Mononuclear cell (primary cell): ENCODE data around the gene RNF123. TPM values are rescaled to one million over a fixed set of nuclear protein-coding genes. Genes with fewer than 3 reads are reported as not detected.

ENCODE experiments used
- H3K27me3 ChIP-seq: 2 replicates; pipeline ENCODE4 v1.6.0; 2011; ENCODE audit warnings: low read length, control low read depth; ENCODE audit not compliant: insufficient read depth
- H3K4me1 ChIP-seq: 2 replicates; pipeline ENCODE4 v1.5.1; 2011; ENCODE audit warnings: mild to moderate bottlenecking, low read length, control low read depth; ENCODE audit not compliant: insufficient read depth
- H3K4me3 ChIP-seq: 2 replicates; pipeline ENCODE4 v1.5.1; 2011; ENCODE audit warnings: mild to moderate bottlenecking, low read length, moderate library complexity
- H3K9me3 ChIP-seq: 2 replicates; pipeline ENCODE4 v1.5.1; 2011; ENCODE audit warnings: low read depth, mild to moderate bottlenecking, control low read depth, low read length
- total RNA-seq: library from RNA; depleted of rRNA; stranded (reverse); fragments of >200 nt; gene quantifications from one replicate; pipeline ENCODE4 v1.2.3, GENCODE V29; 2012

RNF123 gene
- total RNA-seq = 6.2 TPM

DNA sequence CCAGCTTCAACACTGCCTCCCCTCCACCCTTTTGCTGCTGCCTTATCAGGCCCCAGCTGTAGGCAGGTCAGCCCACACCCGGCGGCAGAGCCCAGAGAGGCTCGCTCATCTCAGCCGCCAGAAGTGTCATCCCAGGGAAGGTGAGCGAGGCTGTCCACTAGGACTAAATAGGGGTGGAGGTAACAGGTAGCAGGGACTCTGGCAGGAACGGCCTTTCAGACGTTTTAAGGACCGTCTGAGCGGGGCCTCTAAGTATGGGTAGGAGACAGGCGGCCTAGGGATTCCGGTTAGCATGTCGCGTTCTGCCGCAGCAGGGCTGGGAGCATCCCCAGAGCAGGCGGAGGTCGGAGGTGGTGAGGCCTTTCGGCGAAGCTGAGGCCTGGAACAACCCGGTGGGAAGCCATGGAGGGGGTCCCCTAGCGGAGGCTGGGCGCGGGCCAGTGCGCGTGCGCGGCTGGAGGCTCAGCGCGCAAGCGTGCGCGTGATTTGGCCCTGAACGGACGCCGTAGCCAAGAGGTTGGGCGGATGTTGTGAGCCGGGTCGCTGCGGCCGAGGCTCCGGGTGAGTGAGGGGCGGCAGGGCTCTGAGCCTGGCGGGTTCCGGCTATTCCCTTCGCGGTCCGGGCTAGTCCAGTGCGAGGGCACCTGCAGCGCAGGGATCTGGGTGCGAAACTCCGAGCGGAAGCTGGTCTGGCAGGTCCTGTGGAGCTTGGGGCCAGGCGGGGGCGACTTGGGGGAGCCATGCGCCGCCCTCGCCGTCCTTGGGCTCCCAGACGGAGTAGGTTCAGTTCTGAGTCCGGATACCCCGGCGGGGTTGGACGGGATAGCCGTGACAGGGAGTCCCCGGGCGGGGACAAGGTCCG, at the start of gene RNF123, which contains the start of gene MST1:
RNF123 (plus strand) TSS at position 512 of the 862 bp plus-strand sequence. CDS start 1,609 bp downstream, outside the sequence.
MST1 (minus strand) TSS at position 429 of the 862 bp plus-strand sequence. CDS start 783 bp downstream, outside the sequence.
- peaks cover 34% of the 10 kb centered on the region for H3K4me1 ChIP-seq

DNA sequence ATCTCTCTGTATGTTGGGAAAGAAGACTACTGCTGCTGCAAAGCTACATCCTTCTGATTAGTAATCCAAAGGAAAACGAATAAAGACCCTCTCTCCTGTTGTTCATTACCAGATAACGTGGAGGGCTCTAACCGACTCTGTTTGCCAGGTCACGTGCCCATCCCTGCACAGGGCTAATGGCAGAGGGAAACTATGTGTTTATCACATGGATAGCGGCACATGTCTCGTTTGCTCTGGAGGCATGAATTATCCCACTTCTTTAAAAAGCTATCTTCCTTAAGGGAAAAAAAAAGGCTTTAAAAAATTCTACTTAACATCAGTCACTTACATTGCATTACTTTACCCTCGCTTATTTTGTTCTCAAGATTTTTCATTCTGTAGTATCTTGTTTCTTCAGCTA, 48.1 kb upstream of the RNF123 start:
- Histone ChIP-seq H3K9me3 (no peaks in the 10 kb centered on the region), H3K4me3 (no peak overlapping the region), H3K27me3 (no peaks in the 10 kb centered on the region), H3K4me1 (no peaks in the 10 kb centered on the region)

More for the DNA sequence above, at the start of gene RNF123, which contains the start of gene MST1:
- Histone ChIP-seq H3K9me3 (no peaks in the 10 kb centered on the region), H3K4me3 (peak within 1 kb of the TSS; percentile 95), H3K27me3 (no peaks in the 10 kb centered on the region)

DNA sequence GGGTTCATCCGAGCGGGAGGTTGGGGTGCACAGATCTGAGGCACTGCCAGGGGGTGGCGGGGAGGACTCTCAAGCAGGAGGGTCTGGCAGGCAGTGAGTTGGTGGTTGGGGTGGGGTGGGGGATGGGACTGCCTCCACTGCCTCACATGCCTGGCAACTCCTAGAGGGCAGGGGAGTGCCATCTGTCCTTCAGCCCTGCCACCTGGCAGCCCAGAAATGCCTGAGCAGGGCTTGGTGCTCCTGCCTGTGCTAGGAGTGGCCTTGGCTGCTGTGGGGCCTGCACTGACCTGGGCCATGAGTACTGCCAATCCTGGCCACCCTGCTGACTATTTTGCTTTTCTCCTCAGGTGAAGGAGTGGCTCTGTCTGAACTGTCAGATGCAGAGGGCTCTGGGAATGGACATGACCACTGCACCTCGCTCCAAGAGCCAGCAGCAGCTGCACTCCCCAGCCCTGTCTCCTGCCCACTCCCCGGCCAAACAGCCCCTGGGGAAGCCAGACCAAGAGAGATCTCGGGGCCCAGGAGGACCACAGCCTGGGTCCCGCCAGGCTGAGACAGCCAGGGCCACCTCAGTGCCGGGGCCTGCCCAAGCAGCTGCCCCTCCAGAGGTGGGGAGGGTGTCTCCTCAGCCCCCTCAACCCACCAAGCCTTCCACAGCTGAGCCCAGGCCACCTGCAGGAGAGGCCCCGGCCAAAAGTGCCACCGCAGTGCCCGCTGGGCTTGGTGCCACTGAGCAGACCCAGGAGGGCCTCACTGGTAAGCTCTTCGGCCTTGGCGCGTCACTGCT, 47.2 kb upstream of the RNF123 start:
- Histone ChIP-seq H3K4me3 (no peak overlapping the region), H3K4me1 (no peaks in the 10 kb centered on the region), H3K27me3 (no peaks in the 10 kb centered on the region), H3K9me3 (no peaks in the 10 kb centered on the region)

DNA sequence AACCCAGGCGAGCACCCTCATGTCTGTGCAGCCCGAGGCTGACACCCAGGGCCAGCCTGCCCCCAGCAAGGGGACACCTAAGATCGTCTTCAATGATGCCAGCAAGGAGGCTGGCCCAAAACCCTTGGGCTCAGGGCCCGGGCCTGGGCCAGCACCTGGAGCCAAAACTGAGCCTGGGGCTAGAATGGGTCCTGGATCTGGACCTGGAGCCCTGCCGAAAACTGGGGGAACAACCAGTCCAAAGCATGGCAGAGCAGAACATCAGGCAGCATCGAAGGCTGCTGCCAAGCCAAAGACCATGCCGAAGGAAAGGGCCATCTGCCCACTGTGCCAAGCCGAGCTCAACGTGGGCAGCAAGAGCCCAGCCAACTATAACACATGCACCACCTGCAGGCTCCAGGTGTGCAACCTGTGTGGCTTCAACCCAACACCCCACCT, 46.6 kb upstream of the RNF123 start:
- H3K4me3 ChIP-seq = no peak overlapping the region
- no peaks in the 10 kb centered on the region for H3K4me1 ChIP-seq
- no peaks in the 10 kb centered on the region for H3K27me3 ChIP-seq
- H3K9me3 ChIP-seq = no peaks in the 10 kb centered on the region

DNA sequence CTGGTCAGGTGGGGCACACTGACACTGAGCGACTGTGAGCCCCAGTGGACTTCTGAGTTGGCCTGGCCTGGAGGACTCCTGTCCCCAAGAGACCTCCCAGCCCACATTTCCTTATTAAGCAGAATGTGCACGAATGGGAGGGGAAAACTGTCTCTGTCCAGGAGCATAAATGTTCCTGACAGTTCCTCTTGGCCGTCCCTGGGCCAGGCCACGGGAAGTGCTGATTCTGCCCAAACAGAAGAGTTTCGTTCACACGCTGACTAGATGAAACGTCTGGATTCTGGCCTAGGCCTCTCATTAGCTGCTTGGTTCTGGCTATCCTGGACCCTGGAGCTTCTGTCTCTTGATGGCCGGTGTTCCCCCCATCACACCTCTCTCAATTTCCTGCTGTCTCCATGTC, 44.7 kb upstream of the RNF123 start:
- Histone ChIP-seq H3K4me1 (no peaks in the 10 kb centered on the region), H3K27me3 (no peaks in the 10 kb centered on the region), H3K9me3 (no peaks in the 10 kb centered on the region), H3K4me3 (no peak overlapping the region)

DNA sequence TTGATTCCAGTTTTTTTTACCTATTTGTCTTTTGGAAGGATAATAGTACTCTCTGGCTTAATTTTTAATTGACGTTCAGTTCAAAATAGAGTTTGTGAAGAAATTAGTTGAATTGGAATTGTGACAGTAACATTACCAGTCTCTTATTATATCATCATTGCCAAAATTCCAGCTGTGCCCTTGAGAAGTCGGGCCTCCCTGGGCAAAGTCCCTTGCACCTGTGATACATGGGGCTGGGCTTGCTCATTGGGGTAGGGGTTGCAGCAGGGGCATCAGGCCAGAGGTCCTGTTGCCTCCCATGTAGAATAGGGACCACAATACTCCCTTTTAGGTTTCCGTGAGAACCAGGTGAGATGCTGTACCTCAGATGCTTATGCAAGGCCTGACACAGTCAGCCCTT, 43.1 kb upstream of the RNF123 start:
- no peaks in the 10 kb centered on the region for H3K9me3 ChIP-seq
- H3K4me3 ChIP-seq = no peak overlapping the region
- H3K27me3 ChIP-seq = no peaks in the 10 kb centered on the region
- no peaks in the 10 kb centered on the region for H3K4me1 ChIP-seq

DNA sequence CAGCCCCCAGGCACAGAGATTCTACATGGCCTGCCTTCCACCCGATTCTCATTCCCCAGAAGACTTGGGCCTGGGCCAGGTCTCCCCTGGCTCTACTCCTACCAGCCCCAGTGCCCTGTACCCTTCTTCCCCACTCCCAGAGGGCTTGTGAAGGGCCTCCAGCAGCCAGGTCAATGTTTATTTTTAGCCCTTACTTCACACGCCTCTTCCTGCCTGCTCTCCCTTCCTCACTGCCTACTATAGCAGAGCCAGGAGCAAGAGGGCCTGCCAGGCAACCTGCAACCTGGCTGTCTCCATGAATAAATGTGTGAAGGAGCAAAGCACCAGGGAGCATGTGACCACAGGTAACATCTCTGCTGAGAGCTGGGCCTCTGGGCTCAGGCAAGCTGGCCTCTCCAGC, 41.6 kb upstream of the RNF123 start:
- Histone ChIP-seq H3K4me1 (no peaks in the 10 kb centered on the region), H3K9me3 (no peaks in the 10 kb centered on the region)

DNA sequence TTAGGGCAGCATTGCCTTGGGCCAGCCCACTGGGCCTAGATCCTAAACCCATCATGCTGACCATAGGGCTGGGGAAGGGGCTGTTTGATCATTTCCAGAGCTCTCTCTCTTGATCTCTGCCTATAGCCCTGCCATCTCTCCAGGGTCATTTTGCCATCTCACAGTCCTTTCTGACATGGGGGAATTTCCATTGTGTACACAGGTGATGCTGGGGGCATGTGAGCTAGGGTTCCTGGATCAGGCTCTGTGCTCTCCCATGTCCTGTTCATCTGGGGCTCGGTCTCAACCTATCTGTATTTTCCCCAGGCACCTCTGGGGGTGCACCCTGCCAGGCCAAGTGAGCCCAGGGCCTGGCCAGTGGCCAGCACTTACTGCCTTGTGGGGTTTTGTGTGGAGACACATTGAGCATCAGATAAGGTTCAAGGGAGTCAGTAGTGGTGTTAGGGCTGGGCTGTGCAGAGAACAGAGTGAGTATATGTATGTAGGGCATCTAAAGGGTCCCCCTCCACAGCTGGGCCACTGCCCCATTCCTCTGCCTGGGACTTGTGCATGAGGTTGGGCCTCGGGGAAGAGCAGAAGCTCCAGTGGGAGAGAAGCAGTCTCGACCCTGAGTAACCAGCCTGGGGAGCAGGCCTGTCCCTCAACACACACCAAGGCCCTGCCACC, 40.9 kb upstream of the RNF123 start:
- Histone ChIP-seq H3K27me3 (no peaks in the 10 kb centered on the region), H3K9me3 (no peaks in the 10 kb centered on the region), H3K4me1 (no peaks in the 10 kb centered on the region), H3K4me3 (no peak overlapping the region)

More for the DNA sequence above, 41.6 kb upstream of the RNF123 start:
- Histone ChIP-seq H3K4me3 (no peak overlapping the region), H3K27me3 (no peaks in the 10 kb centered on the region)

DNA sequence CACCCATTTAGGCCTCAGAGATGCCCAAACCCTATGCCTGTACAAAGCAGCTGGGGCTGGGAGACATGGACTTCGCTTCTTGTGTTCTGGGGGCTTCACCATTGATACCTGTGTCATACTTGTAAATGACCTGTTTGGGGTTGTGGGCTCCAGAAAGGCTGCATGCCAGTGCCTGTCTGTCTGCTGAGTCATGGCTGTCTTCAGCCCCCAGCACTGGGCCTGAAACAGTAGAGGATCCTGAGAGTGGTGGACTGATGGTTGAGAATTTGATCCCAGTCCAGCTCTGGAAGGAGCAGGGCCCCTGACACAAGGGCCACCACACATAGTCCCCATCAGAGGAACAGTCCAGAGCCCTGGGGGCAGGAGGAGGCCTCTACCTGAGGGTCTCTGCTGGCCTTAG, 39.8 kb upstream of the RNF123 start:
- Histone ChIP-seq H3K27me3 (no peaks in the 10 kb centered on the region), H3K9me3 (no peaks in the 10 kb centered on the region), H3K4me3 (no peak overlapping the region), H3K4me1 (no peaks in the 10 kb centered on the region)

DNA sequence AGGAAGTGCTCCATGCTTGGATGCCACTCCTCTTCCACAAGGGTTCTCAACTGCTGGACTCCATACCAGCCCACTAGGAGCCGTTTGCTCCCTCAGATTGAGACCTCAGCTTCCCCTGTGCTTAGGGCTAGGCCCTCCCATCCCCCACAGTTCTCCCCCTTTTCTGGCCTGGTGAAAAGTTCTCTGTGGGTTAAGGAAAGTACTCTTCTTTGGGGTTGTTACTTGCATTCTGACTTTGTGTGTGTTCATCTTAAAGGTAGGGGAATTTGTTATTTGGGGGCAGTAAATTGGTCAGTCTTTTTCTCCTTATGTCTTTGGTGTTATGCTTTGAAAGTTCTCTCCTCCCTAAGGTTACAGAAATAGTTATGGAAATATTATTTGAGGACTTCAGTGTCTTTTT, 39.2 kb upstream of the RNF123 start:
- H3K9me3 ChIP-seq = no peaks in the 10 kb centered on the region
- H3K27me3 ChIP-seq = no peaks in the 10 kb centered on the region
- no peaks in the 10 kb centered on the region for H3K4me1 ChIP-seq
- no peak overlapping the region for H3K4me3 ChIP-seq

DNA sequence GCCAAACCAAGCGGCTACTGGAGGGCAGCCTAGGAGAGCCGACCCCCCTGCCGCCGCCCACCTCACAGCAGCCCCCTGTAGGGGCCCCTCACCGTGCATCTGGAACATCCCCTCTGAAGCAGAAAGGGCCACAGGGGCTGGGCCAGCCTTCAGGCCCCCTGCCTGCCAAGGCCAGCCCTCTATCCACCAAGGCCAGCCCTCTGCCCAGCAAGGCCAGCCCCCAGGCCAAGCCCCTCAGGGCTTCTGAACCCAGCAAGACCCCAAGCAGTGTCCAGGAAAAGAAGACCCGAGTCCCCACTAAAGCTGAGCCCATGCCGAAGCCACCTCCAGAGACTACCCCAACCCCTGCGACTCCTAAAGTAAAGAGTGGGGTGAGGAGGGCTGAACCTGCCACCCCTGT, 38.7 kb upstream of the RNF123 start:
- no peaks in the 10 kb centered on the region for H3K4me1 ChIP-seq
- H3K4me3 ChIP-seq = no peak overlapping the region

DNA sequence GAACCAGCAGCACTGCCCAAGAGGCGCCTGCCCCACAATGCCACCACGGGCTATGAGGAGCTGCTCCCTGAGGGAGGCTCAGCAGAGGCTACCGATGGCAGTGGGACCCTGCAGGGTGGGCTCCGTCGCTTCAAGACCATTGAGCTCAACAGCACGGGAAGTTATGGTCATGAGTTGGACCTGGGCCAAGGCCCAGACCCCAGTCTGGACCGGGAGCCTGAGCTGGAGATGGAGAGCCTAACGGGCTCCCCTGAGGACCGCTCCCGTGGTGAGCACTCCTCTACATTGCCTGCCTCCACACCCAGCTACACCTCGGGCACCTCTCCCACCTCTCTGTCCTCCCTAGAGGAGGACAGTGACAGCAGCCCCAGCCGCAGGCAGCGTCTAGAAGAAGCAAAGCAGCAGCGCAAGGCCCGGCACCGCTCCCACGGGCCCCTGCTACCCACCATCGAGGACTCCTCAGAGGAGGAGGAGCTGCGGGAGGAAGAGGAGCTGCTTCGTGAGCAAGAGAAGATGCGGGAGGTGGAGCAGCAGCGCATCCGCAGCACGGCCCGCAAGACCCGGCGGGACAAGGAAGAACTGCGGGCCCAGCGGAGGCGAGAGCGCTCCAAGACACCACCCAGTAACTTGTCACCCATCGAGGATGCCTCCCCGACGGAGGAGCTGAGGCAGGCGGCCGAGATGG, 37.0 kb upstream of the RNF123 start:
- no peaks in the 10 kb centered on the region for H3K27me3 ChIP-seq
- no peaks in the 10 kb centered on the region for H3K4me1 ChIP-seq
- no peaks in the 10 kb centered on the region for H3K9me3 ChIP-seq
- no peak overlapping the region for H3K4me3 ChIP-seq

More for the DNA sequence above, 38.7 kb upstream of the RNF123 start:
- H3K27me3 ChIP-seq = no peaks in the 10 kb centered on the region
- H3K9me3 ChIP-seq = no peaks in the 10 kb centered on the region

DNA sequence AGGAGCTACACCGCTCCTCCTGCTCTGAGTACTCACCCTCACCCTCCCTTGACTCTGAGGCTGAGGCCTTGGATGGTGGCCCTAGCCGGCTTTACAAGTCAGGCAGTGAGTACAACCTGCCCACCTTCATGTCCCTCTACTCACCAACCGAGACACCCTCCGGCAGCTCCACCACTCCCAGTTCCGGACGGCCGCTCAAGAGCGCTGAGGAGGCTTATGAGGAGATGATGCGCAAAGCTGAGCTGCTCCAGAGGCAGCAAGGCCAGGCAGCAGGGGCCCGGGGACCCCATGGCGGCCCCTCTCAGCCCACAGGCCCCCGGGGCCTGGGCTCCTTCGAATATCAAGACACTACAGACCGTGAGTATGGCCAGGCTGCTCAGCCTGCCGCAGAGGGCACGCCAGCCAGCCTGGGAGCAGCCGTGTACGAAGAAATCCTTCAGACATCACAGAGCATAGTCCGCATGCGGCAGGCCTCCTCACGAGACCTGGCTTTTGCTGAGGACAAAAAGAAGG, 36.4 kb upstream of the RNF123 start:
- Histone ChIP-seq H3K27me3 (no peaks in the 10 kb centered on the region), H3K4me1 (no peaks in the 10 kb centered on the region), H3K9me3 (no peaks in the 10 kb centered on the region), H3K4me3 (no peak overlapping the region)

DNA sequence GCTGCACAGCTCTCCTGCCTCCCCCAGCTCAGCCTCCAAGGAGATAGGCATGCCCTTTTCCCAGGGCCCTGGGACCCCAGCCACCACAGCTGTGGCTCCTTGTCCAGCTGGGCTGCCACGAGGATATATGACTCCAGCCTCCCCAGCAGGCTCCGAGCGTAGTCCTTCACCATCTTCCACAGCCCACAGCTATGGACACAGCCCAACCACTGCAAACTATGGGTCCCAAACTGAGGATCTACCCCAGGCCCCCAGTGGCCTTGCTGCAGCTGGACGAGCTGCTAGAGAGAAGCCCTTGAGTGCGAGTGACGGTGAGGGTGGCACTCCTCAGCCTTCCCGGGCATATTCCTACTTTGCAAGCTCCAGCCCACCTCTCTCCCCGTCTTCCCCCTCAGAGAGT, 35.7 kb upstream of the RNF123 start:
- Histone ChIP-seq H3K4me1 (no peaks in the 10 kb centered on the region), H3K27me3 (no peaks in the 10 kb centered on the region), H3K9me3 (no peaks in the 10 kb centered on the region), H3K4me3 (no peak overlapping the region)
